ENCODE data around the gene CCDC28B. TPM values are rescaled to one million over a fixed set of nuclear protein-coding genes. Genes with fewer than 3 reads are reported as not detected.

The CCDC28B gene
- total RNA-seq, 4 donors from 2014 or later = 2.7 to 8.0 (median 5.6) TPM

GRCh38 chr1:32221581-32221979 lies 21.2 kb downstream of the CCDC28B start:
- ATAC-seq = peak; percentile 37
- no peaks in the 10 kb centered on the region for H3K9me3 ChIP-seq
- H3K27me3 ChIP-seq = no peaks in the 10 kb centered on the region
- H3K27ac ChIP-seq = peak overlapping the region; percentile 85 to 92 (median 91)
- 5 to 18% methylated on average over 3 to 9 of the region's 13 CpGs for WGBS, 2 donors (ENCODE audit: low coverage in 1 of 2)
- H3K4me1 ChIP-seq = peaks cover 6 to 41% (median 20%) of the 10 kb centered on the region in 3 donors
- H3K4me3 ChIP-seq = peak overlapping the region; percentile 65 to 96
- TF ChIP-seq EP300 (IDR thresholded peaks at IDR 0.05) (no peak), POLR2A (IDR thresholded peaks at IDR 0.05) (no peak), CTCF (IDR thresholded peaks at IDR 0.05) (no peak), POLR2AphosphoS5 (IDR thresholded peaks at IDR 0.05) (no peak)
- H3K36me3 ChIP-seq = peaks cover 0 to 67% of the 10 kb centered on the region in 2 donors

GRCh38 chr1:32221980-32222755 lies 21.8 kb downstream of the CCDC28B start, which contains the start of the genes EIF3I and TMEM234:
Gene EIF3I, plus strand, starts transcription at chr1:32222407. Its CDS starts 35 bp downstream, at chr1:32222442.
Gene TMEM234, minus strand, starts transcription at chr1:32222353. Its CDS starts 31 bp downstream, at chr1:32222322.
- TF ChIP-seq POLR2A (IDR thresholded peaks at IDR 0.05) (peak; percentile 62 to 65), EP300 (IDR thresholded peaks at IDR 0.05) (no peak), POLR2AphosphoS5 (IDR thresholded peaks at IDR 0.05) (peak; percentile 95)
- H3K36me3 ChIP-seq = peaks cover 0 to 67% of the 10 kb centered on the region in 2 donors
- H3K27ac ChIP-seq = peak within 1 kb of the TSS; percentile 85 to 92 (median 91)
- H3K9me3 ChIP-seq = no peaks in the 10 kb centered on the region
- WGBS, 2 donors (ENCODE audit: low coverage in 1 of 2) = 0% methylated on average over 28 of the region's 46 CpGs; no CpG with 5 or more reads in 1 of the 2 donors
- H3K27me3 ChIP-seq = no peaks in the 10 kb centered on the region
- peak within 1 kb of the TSS; percentile 65 to 96 for H3K4me3 ChIP-seq
- ATAC-seq = peak; percentile 97
- peaks cover 6 to 41% (median 20%) of the 10 kb centered on the region in 3 donors for H3K4me1 ChIP-seq

GRCh38 chr1:32223683-32224082 lies 23.3 kb downstream of the CCDC28B start:
- TF ChIP-seq EP300 (IDR thresholded peaks at IDR 0.05) (no peak), POLR2A (IDR thresholded peaks at IDR 0.05) (no peak), CTCF (IDR thresholded peaks at IDR 0.05) (no peak), POLR2AphosphoS5 (IDR thresholded peaks at IDR 0.05) (no peak)
- H3K27me3 ChIP-seq = no peaks in the 10 kb centered on the region
- H3K9me3 ChIP-seq = no peaks in the 10 kb centered on the region
- peak overlapping the region in 1 of 2 donors; percentile 96 for H3K4me3 ChIP-seq
- peak overlapping the region in 3 of 4 donors; percentile 90 to 92 (median 92) for H3K27ac ChIP-seq
- 57% methylated on average over 3 of the region's 3 CpGs; no CpG with 5 or more reads in 1 of the 2 donors for WGBS, 2 donors (ENCODE audit: low coverage in 1 of 2)
- H3K36me3 ChIP-seq = peaks cover 0 to 69% of the 10 kb centered on the region in 2 donors
- H3K4me1 ChIP-seq = peaks cover 6 to 41% (median 20%) of the 10 kb centered on the region in 3 donors
- no peak for ATAC-seq

GRCh38 chr1:32224285-32224684 lies 23.9 kb downstream of the CCDC28B start:
- H3K4me1 ChIP-seq = peaks cover 6 to 41% (median 20%) of the 10 kb centered on the region in 3 donors
- H3K9me3 ChIP-seq = no peaks in the 10 kb centered on the region
- 89 to 90% methylated on average over 2 to 4 of the region's 4 CpGs for WGBS, 2 donors (ENCODE audit: low coverage in 1 of 2)
- peaks cover 0 to 69% of the 10 kb centered on the region in 2 donors for H3K36me3 ChIP-seq
- no peak for TF ChIP-seq CTCF (IDR thresholded peaks at IDR 0.05)
- no peak for TF ChIP-seq POLR2A (IDR thresholded peaks at IDR 0.05)
- no peak for TF ChIP-seq EP300 (IDR thresholded peaks at IDR 0.05)
- TF ChIP-seq POLR2AphosphoS5 (IDR thresholded peaks at IDR 0.05) = no peak
- no peaks in the 10 kb centered on the region for H3K27me3 ChIP-seq
- no peak for ATAC-seq
- peak overlapping the region in 2 of 4 donors; percentile 92 for H3K27ac ChIP-seq
- no peak overlapping the region for H3K4me3 ChIP-seq

GRCh38 chr1:32228771-32229170 lies 28.4 kb downstream of the CCDC28B start:
- Histone ChIP-seq H3K9me3 (no peaks in the 10 kb centered on the region), H3K4me1 (peaks cover 1 to 10% (median 1%) of the 10 kb centered on the region in 3 donors), H3K27ac (no peak overlapping the region), H3K4me3 (no peak overlapping the region), H3K36me3 (peaks cover 0 to 97% of the 10 kb centered on the region in 2 donors), H3K27me3 (no peaks in the 10 kb centered on the region)
- no peak for ATAC-seq
- 55 to 83% methylated on average over 2 to 3 of the region's 3 CpGs for WGBS, 2 donors (ENCODE audit: low coverage in 1 of 2)
- TF ChIP-seq POLR2A (IDR thresholded peaks at IDR 0.05) (no peak), CTCF (IDR thresholded peaks at IDR 0.05) (no peak), EP300 (IDR thresholded peaks at IDR 0.05) (no peak), POLR2AphosphoS5 (IDR thresholded peaks at IDR 0.05) (no peak)
